Central memory CD4-positive, alpha-beta T cell (primary cell): ENCODE results near the gene SAMM50.

Source experiments
- DNase-seq: peaks from one replicate; pipeline ENCODE4 v3.0.0; 2022

SAMM50 gene

DNA sequence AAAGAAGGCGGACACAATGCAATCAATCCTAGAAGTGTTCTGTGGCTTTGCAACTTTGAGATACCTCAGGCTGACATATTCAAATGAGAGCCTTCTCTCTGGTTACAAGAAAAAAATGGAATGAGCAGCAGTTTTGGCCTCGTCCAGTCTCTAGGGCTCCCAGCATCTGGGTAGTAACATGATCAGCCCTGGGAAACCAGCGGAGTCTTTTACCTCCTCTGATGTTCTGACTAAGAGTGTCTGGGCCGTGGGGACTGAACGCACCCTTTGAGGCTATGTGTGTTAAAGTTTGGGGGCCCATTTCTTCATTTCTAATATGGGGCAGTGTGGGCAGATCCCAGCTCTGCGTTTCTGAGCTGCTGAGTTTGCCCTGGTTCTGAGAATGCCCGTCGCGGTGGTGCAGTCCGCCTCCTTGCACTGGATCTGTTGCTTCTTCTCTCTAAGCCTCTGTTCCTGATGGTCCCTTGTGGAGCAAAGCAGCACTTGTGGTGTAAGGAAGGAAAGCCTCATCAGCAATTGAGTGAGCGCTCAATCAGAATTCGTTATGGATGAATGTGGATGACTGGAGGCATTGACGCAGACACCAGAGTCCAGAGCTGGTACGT is 77.0 kb downstream of the SAMM50 start:
- DNase-seq = no peak

DNA sequence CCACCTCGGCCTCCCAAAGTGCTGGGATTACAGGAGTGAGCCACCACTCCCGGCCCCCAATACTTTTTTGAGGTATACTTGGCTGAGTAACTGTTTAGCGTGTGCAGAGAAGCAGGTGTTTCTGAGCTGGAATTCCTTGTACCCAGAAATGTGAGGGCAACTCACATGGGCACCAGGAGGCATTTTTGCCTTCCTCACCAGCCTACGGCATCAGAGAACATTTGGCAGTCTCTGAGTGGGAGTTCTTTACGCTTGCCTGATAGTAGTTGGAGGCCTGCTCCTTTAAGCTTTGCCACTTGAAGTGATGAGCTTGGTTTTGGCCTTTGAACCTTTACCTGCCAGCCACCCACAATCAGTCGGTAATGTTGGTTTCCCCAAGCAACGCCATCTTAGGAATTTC is 78.0 kb downstream of the SAMM50 start:
- no peak for DNase-seq

DNA sequence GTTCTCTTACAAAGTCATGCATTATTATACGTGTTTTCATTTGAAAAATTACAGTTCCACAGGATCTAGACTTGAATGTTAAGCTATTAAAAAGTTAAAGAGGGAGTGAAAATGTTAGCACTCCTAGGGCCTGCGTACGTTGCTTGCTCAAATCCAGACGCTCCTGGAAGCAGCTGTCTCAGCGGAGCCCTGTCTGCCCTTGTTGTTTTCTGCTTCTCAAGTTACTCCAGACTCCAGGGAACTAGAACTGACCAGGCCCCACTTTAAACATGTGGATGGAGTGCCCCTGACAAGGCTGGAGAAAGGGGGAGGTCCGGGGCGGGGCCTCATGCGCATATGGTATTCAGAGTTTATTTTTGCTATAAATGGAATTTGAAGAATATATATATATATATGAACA is 78.5 kb downstream of the SAMM50 start:
- DNase-seq = no peak

DNA sequence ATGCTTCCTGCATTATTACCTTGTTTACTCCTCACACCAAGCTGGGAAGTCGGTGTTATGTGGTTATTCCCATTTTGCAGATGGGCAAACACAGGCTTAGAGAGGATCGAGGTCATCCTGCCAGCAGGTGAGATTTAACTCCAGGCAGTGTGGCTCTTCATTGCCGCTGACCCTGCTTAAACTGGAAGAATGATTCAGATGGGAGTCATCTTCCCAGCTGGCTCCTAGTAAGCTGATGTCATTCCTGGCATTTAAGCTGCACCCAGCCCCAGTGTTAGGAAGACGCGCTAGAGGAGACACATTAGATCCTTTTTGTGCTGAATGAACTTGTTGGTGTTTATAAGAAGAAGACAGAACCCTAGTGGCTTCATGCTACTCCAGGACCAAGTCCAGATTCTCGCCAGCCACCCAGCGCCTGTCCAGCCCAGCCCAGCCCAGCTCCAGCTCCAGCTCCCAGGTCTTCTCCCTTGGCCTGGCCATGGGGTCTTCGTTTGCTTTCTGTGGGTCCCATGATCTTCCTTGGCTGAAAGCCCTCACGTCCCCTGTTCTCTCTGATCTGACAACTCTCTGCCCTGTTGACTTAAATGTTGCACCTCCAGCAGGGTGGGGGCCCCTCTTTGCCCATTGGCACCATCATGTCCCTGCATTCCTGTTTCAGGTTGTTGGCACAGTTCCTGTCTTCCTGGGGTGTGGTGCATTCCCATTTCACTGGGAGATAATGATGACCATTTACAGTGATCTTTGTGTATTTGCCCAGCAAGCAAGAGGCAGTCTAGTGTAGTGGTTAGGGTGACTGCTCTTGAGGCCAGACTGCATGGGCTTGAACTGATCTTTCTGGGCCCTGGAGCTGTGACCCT is 82.5 kb downstream of the SAMM50 start:
- DNase-seq = no peak

DNA sequence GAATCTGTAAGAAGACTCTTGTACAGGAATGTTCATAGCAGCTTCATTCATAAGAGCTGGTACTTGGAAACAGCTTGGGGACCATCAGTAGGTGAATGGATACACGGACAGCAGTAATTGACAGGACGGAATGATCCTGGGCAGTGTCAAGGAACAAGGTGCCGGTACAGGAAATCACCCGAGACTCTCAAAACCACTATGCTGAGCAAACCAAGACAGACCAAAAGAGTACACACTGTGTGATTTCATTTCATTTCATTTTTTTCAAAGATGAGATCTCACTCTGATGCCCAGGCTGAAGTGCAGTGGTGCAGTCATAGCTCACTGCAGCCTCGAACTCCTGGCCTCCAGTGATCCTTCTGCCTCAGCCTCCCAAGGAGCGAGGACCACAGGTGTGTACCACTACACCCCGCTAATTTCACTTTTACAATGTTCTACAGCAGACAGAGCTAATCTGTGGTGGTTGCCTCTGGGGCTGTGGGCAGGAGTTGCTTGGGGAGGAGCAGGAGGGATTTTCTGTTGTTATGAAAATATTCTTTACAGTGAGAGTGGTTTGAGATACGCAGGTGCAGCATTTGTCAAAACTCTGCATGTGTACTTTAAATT is 84.4 kb downstream of the SAMM50 start:
- DNase-seq = no peak

DNA sequence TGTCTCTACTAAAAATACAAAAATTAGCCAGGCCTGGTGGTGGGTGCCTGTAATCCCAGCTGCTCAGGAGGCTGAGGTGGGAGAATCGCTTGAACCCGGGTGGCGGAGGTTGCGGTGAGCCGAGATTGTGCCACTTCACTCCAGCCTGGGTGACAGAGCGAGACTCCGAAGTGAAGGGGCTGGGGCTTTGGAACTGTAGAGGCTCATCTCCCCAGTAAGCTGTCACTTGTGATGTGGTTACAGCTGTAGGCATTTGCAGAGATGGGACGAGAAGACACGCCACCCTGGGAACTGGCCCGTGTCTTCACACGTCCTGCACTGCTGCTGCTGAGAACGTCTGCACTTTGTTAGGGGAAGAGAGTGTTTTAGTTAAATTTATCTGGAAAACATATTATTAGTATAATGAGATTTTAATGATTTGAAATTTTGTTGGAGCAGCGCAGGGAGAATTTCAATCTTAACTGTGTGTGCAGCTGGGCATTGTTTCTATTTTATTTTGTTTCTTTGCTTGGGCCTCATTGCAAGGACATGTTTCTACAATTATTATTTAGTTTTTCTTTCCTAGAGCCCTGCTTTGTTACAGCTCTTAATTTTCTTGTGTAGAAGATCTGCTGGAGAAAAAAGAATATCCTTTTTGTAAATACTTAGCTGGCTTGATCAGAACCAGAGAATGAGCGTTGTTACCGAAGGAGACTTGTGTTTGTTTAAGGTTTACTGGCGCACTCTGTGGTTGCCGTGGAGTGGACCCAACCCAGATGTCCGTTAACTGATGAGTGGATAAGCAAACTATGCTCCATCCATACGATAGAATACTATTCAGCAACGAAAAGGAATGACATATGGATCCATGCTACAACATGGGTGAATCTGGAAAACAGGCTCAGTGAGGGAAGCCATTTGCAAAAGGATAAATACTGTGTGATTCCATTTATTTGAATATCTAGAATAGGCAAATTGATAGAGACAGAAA is 87.3 kb downstream of the SAMM50 start:
- DNase-seq = no peak

DNA sequence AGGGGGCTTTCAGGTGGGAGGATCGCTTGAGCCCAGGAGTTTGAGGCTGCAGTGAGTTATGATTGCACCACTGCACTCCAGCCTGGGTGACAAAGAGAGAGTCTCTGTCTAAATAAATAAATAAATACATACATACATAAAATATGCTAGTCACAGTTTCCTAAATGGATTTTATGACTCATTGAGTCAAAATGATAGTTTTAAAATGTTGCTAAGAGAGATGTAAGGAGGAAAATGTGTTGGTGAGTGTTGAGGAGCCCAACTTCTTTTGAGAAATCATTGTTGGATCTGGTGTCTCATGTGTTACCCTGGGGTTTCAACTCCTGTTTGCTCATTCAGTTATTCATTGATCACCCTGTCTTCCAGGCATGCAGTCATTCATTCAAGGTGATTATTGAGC is 89.9 kb downstream of the SAMM50 start:
- no peak for DNase-seq
